SW480 (cell line): ENCODE measurements around the gene PAM.

Source experiments
- DNase-seq: peaks from one replicate; pipeline ENCODE4 v3.0.0-alpha.2; 2016; ENCODE audit warnings: low spot score

PAM gene

GRCh38 chr5:102754767-102755431 lies at the start of gene PAM:
PAM (plus strand) TSS chr5:102755305; CDS start chr5:102866196, 110,891 bp downstream.
- DNase-seq: peak; percentile 91

GRCh38 chr5:102711525-102712385 lies 43.4 kb upstream of the PAM start:
- no peak for DNase-seq

- no peak for DNase-seq
Measured at GRCh38 chr5:102713278-102713677, 41.8 kb upstream of the PAM start.

- DNase-seq: no peak
Measured at GRCh38 chr5:102713682-102714231, 41.3 kb upstream of the PAM start.

GRCh38 chr5:102715082-102715807 lies 39.9 kb upstream of the PAM start:
- DNase-seq: peak; percentile 56

GRCh38 chr5:102716017-102716416 lies 39.1 kb upstream of the PAM start:
- DNase-seq: no peak

- peak; percentile 5 for DNase-seq
Measured at GRCh38 chr5:102718819-102719218, 36.3 kb upstream of the PAM start.

- no peak for DNase-seq
Measured at GRCh38 chr5:102719886-102720285, 35.2 kb upstream of the PAM start.

- DNase-seq: no peak
Measured at GRCh38 chr5:102720969-102721368, 34.1 kb upstream of the PAM start.

- no peak for DNase-seq
Measured at GRCh38 chr5:102722931-102723330, 32.2 kb upstream of the PAM start.

GRCh38 chr5:102731693-102732092 lies 23.4 kb upstream of the PAM start:
- no peak for DNase-seq

- no peak for DNase-seq
Measured at GRCh38 chr5:102733534-102733933, 21.6 kb upstream of the PAM start.

- no peak for DNase-seq
Measured at GRCh38 chr5:102737161-102737560, 17.9 kb upstream of the PAM start.

GRCh38 chr5:102737805-102738469 lies 17.2 kb upstream of the PAM start:
- no peak for DNase-seq

GRCh38 chr5:102740515-102740914 lies 14.6 kb upstream of the PAM start:
- DNase-seq: no peak

GRCh38 chr5:102742215-102742614 lies 12.9 kb upstream of the PAM start:
- DNase-seq: no peak

- no peak for DNase-seq
Measured at GRCh38 chr5:102743900-102744299, 11.2 kb upstream of the PAM start.

GRCh38 chr5:102747386-102748166 lies 7.5 kb upstream of the PAM start:
- DNase-seq: no peak

GRCh38 chr5:102749416-102750030 lies 5.6 kb upstream of the PAM start:
- peak; percentile 87 for DNase-seq

- no peak for DNase-seq
Measured at GRCh38 chr5:102750151-102750834, 4.8 kb upstream of the PAM start.
